Activated naive CD8-positive, alpha-beta T cell (primary cell): ENCODE data around the gene PPFIBP2.

Experiments used
- H3K27ac Mint-ChIP-seq: one replicate; pipeline ENCODE4 v1.8.0; 2021; ENCODE audit warnings: mixed read lengths
- H3K27me3 Mint-ChIP-seq: one replicate; pipeline ENCODE4 v1.8.0; 2021; ENCODE audit warnings: mixed read lengths
- H3K36me3 Mint-ChIP-seq: one replicate; pipeline ENCODE4 v1.8.0; 2021; ENCODE audit warnings: mixed read lengths
- H3K4me1 Mint-ChIP-seq: one replicate; pipeline ENCODE4 v1.8.0; 2021; ENCODE audit warnings: low read depth, mixed read lengths
- H3K4me3 Mint-ChIP-seq: one replicate; pipeline ENCODE4 v1.8.0; 2021; ENCODE audit warnings: mild to moderate bottlenecking, mixed read lengths
- H3K9me3 Mint-ChIP-seq: one replicate; pipeline ENCODE4 v1.8.0; 2021; ENCODE audit warnings: low read depth, mixed read lengths

Gene PPFIBP2

DNA sequence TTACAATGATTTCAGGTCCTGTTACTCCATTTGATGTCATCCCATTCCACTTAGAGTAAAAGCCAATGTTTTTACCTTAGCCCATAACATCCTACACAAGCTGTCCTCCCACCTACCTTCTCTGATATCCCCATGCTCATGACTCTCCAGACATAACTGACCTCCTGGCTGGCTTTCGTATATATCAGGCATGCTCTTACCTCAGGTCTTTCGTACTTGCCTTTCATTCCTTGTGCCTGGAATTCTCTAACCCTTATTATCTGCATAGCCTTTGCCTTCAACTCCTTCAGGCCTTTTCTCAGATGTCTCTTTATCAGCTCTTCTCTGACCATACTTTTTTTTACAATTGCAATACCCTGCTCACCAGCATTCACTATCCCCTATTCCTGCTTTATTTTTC, 169.8 kb downstream of the PPFIBP2 start:
- Mint-ChIP-seq H3K27ac (no peak overlapping the region), H3K4me3 (no peak overlapping the region), H3K4me1 (no peaks in the 10 kb centered on the region), H3K36me3 (no peaks in the 10 kb centered on the region), H3K9me3 (no peaks in the 10 kb centered on the region), H3K27me3 (peaks cover 4% of the 10 kb centered on the region)

DNA sequence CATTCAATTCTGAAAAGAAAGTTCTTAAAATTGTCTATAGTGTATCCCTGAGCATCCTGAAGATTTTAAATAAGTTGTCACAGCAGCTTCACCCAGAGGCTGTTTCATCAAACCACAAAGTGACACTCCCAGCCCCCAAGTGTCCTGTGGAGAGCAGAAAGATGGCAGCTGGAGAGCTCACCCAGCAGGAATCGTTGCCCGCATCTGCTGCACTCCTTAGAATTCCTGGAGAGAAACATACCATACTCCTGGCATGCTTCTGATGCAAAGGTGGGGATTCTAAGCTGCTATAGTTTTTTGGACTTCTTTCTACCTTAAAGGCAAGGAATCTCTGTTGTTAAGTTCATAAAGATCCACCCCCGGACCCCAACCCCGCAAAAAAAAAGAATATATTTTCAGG, 173.0 kb downstream of the PPFIBP2 start:
- no peak overlapping the region for H3K4me3 Mint-ChIP-seq
- H3K9me3 Mint-ChIP-seq, result no peaks in the 10 kb centered on the region
- H3K27ac Mint-ChIP-seq, result no peak overlapping the region
- H3K27me3 Mint-ChIP-seq, result peaks cover 8% of the 10 kb centered on the region
- H3K36me3 Mint-ChIP-seq, result no peaks in the 10 kb centered on the region
- no peaks in the 10 kb centered on the region for H3K4me1 Mint-ChIP-seq

DNA sequence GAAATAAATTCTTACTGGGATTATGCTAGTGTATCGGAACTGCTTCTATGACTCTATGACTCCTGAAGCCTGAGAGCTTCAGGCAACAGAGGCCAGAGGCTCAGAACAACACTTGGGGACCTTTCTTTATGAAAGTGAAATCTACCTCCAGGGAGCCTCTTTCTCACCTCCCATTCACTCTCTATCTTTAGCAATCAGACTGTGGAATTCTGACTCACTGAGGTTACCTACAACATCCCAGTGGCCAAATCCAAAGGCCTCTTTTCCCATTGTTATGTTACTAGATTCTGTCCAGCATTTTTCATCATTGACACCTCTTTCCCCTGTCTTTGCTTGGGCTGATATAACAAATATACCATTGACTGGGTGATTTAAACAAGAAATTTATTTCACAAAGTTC, 173.6 kb downstream of the PPFIBP2 start:
- H3K9me3 Mint-ChIP-seq, result no peaks in the 10 kb centered on the region
- H3K4me3 Mint-ChIP-seq, result no peak overlapping the region
- no peaks in the 10 kb centered on the region for H3K36me3 Mint-ChIP-seq
- H3K27me3 Mint-ChIP-seq, result peaks cover 9% of the 10 kb centered on the region
- no peak overlapping the region for H3K27ac Mint-ChIP-seq
- no peaks in the 10 kb centered on the region for H3K4me1 Mint-ChIP-seq

DNA sequence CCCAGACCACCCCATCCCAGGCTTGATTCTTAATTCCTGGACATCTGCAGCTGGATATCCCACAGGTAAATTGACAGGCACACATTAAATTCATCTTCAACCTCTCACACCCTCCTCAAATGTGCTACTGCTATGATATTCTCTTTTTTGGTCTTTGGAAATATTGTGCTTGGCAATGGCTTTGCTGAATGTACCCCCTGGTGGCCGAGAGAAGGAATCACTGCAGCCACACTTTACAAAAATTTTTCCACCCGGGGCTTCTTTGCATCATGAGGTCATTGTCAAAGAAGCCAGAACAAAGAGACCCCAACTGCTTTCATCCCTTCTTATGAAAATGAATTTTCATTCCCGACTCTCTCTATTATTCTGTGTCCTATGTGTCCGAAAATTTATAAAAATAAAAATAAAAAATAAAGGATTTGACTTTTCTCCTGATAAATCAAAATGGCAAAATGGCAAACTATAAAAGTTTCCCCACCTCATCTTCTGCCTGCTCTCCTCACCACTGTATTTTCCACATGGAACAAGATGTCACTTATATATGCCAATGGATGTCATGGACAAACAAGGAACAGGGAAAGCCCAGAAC, 174.5 kb downstream of the PPFIBP2 start:
- H3K27me3 Mint-ChIP-seq, result peaks cover 11% of the 10 kb centered on the region

DNA sequence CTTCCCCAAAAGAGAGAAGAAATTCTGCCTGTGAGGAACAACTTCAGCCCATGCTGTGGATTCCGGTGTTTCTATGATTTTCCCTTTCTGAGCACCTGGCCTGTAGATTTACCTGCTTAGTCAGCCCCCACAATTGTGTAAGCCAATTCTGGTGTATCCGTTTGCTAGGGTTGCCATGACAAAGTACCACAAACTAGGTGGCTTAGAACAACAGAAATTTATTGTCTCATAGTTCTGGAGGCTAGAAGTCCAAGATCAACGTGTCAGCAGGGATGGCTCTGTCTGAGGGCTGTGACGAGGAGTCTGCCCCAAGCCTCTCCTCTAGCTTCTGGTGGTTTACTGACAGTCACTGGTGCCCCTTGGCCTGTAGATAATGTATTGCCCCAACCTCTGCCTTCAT, 175.4 kb downstream of the PPFIBP2 start:
- H3K36me3 Mint-ChIP-seq, result no peaks in the 10 kb centered on the region
- H3K27ac Mint-ChIP-seq, result no peak overlapping the region
- H3K4me1 Mint-ChIP-seq, result no peaks in the 10 kb centered on the region
- H3K9me3 Mint-ChIP-seq, result no peaks in the 10 kb centered on the region
- no peak overlapping the region for H3K4me3 Mint-ChIP-seq
- peaks cover 20% of the 10 kb centered on the region for H3K27me3 Mint-ChIP-seq

More for the DNA sequence above, 174.5 kb downstream of the PPFIBP2 start:
- Mint-ChIP-seq H3K27ac (no peak overlapping the region), H3K36me3 (no peaks in the 10 kb centered on the region), H3K4me3 (no peak overlapping the region), H3K9me3 (no peaks in the 10 kb centered on the region), H3K4me1 (no peaks in the 10 kb centered on the region)

DNA sequence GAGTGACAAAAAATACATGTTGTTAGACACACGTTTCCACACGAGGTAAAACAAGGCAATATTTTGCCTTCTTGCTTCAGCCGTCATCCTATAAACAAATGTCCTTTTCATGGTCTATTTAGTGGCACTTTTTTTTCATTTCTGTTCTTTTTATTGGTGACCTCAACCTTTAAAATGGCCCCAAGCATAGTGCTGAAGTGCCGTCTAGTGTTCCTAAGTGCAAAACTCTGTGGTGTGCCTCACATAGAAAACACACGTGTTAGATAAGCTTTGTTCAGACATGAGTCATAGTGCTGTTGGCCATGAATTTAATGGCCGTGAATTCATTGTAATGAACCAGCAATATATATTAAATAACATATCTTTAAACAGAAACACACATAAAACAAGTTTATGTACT, 176.8 kb downstream of the PPFIBP2 start:
- H3K9me3 Mint-ChIP-seq, result no peaks in the 10 kb centered on the region
- H3K36me3 Mint-ChIP-seq, result no peaks in the 10 kb centered on the region
- H3K27ac Mint-ChIP-seq, result no peak overlapping the region
- no peak overlapping the region for H3K4me3 Mint-ChIP-seq
- H3K4me1 Mint-ChIP-seq, result no peaks in the 10 kb centered on the region
- peaks cover 21% of the 10 kb centered on the region for H3K27me3 Mint-ChIP-seq

DNA sequence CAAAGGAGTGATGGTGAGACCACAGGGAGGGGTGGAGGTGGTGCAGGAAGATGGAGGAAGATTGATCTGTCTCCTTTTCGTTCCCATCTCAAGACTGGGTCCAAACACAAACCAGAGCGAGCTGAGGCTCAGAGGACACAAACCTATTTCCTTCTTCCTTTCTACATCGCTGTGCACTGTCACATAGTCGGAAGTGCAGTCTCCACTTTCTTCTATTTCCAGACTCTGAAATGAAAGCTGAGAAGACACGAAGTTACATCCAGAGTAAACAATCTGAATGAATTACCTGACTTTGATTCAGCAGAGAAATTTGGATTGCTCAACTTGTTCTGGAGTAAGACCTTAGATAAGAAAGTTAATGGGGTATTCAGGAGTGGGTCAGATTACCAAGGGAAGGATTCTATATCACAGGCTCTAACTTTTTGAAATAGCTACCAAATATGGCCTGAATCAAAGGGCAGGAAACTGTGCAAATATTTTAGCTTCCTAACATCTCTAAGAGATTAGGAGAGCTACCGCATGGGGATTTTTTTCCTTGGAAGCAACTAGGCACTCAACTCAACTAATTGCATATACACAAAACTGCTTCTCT, 178.1 kb downstream of the PPFIBP2 start:
- Mint-ChIP-seq H3K27ac (no peak overlapping the region), H3K27me3 (peaks cover 21% of the 10 kb centered on the region), H3K4me3 (no peak overlapping the region), H3K36me3 (no peaks in the 10 kb centered on the region), H3K4me1 (no peaks in the 10 kb centered on the region), H3K9me3 (no peaks in the 10 kb centered on the region)

DNA sequence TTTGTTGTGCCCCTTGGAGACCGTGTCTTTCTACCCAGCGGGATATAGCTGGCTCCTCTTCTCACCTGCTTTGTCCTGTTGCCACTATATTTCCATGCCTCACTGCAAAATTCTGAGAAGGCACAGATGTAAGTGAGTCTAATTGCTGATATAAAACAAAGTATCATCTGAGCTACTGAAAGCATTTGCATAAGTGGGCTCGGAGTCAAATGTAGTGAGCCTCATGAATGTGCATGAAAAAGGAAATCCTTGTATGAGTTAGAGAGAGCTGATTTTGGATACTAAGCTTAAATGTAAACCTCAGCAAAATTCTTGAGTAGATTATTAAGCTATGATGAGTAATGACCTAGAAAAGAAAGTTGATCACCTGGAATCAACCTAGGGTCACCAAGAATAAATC, 178.6 kb downstream of the PPFIBP2 start:
- H3K36me3 Mint-ChIP-seq, result no peaks in the 10 kb centered on the region
- H3K4me3 Mint-ChIP-seq, result no peak overlapping the region
- no peaks in the 10 kb centered on the region for H3K4me1 Mint-ChIP-seq
- no peak overlapping the region for H3K27ac Mint-ChIP-seq
- peaks cover 21% of the 10 kb centered on the region for H3K27me3 Mint-ChIP-seq
- no peaks in the 10 kb centered on the region for H3K9me3 Mint-ChIP-seq

DNA sequence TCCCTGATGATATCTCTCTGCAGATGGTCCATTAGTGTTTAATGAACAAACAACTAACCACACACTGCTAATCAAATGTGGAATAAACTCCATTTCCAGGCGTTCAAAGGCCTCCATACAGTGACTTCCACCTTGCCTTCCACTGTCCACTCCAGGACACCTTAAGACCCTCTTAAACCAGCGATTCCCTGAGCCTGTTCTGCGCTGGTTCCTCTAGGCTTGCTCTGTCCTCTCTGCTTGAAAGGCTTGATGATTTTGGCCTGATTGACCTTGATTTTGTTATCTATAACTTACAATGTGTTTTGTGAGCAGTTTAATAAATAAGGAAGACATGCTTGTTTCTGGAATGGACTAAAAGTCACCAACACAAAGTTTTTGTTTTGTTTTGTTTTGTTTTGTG, 180.4 kb downstream of the PPFIBP2 start:
- Mint-ChIP-seq H3K9me3 (no peaks in the 10 kb centered on the region), H3K4me1 (no peaks in the 10 kb centered on the region), H3K36me3 (no peaks in the 10 kb centered on the region), H3K4me3 (no peak overlapping the region), H3K27ac (no peak overlapping the region), H3K27me3 (peaks cover 18% of the 10 kb centered on the region)

DNA sequence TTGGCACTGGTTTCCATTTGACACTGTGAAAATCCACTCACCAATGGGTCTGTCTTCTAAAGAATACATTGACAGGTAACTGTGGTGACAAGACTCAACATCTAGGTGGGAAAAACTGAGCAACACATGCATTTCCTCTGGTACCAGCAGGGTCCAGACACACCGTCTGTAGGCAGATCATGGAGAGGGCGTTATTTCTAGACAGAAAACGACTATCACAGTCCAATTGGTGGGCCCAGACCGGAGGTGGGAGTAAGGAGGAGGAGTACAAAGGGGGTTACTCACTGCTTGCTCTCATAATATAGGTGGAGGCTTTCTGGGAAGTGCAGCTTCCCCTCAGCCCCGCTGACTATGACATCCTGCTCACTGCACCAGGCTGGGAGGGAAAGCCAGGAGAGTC, 182.6 kb downstream of the PPFIBP2 start:
- Mint-ChIP-seq H3K27me3 (peaks cover 16% of the 10 kb centered on the region), H3K27ac (no peak overlapping the region), H3K36me3 (no peaks in the 10 kb centered on the region), H3K4me3 (no peak overlapping the region), H3K9me3 (no peaks in the 10 kb centered on the region), H3K4me1 (no peaks in the 10 kb centered on the region)
